Lower leg skin (tissue), 3 donors: ENCODE measurements around the gene ARHGAP12.

Source experiments
- CTCF ChIP-seq, 3 donors: fragments of 450-650 bp; IDR thresholded peaks; one replicate each; pipeline ENCODE4 v1.5.1; 2016; ENCODE audit warnings: antibody characterized with exemption in 3 of 3, mild to moderate bottlenecking in 3 of 3, moderate library complexity in 2 of 3
- POLR2A ChIP-seq, 2 donors: fragments of 450-650 bp; IDR thresholded peaks; one replicate each; pipeline ENCODE4 v1.6.1; 2016 to 2017; ENCODE audit warnings: antibody characterized with exemption in 2 of 2, mild to moderate bottlenecking in 1 of 2, moderate library complexity in 1 of 2

- TF ChIP-seq CTCF (IDR thresholded peaks at IDR 0.05) (no peak), POLR2A (IDR thresholded peaks at IDR 0.05) (no peak)
Observed at GRCh38 chr10:31820778-31821369, 107.8 kb downstream of the ARHGAP12 start.
